HEK293 (cell line): Measurements from ENCODE around the gene PYGM.

Experiments used
- GLIS2 ChIP-seq: fragments of 450-650 bp; formaldehyde crosslinking; IDR thresholded peaks from 2 replicates; pipeline ENCODE4 v1.5.1; 2016; ENCODE audit warnings: missing biosample characterization, missing genetic modification characterization
- REPIN1 ChIP-seq: fragments of 450-650 bp; formaldehyde crosslinking; IDR thresholded peaks from 2 replicates; pipeline ENCODE4 v1.5.1; 2017; ENCODE audit warnings: missing biosample characterization, missing genetic modification characterization, low read depth
- REST ChIP-seq: fragments of 450-650 bp; formaldehyde crosslinking; IDR thresholded peaks from 2 replicates; pipeline ENCODE4 v1.5.1; 2016; ENCODE audit warnings: missing biosample characterization, missing genetic modification characterization
- SALL2 ChIP-seq: fragments of 450-650 bp; formaldehyde crosslinking; IDR thresholded peaks from 2 replicates; pipeline ENCODE4 v1.5.0; 2017; ENCODE audit warnings: missing biosample characterization, mild to moderate bottlenecking, missing genetic modification characterization, borderline replicate concordance
- YY1 ChIP-seq: fragments of 450-650 bp; formaldehyde crosslinking; IDR thresholded peaks from 2 replicates; pipeline ENCODE4 v1.5.1; 2018; ENCODE audit warnings: missing biosample characterization, missing genetic modification characterization
- ZBTB1 ChIP-seq: fragments of 450-650 bp; formaldehyde crosslinking; IDR thresholded peaks from 2 replicates; pipeline ENCODE4 v1.5.1; 2016; ENCODE audit warnings: missing biosample characterization, missing genetic modification characterization
- ZBTB8A ChIP-seq: fragments of 450-650 bp; formaldehyde crosslinking; IDR thresholded peaks from 2 replicates; pipeline ENCODE4 v1.5.1; 2016; ENCODE audit warnings: missing biosample characterization, missing genetic modification characterization
- ZNF133 ChIP-seq: fragments of 450-650 bp; formaldehyde crosslinking; IDR thresholded peaks from 2 replicates; pipeline ENCODE4 v1.5.1; 2016; ENCODE audit warnings: missing biosample characterization, missing genetic modification characterization
- ZNF214 ChIP-seq: fragments of 450-650 bp; formaldehyde crosslinking; IDR thresholded peaks from 2 replicates; pipeline ENCODE4 v1.5.1; 2017; ENCODE audit warnings: missing biosample characterization, mild to moderate bottlenecking, missing genetic modification characterization, borderline replicate concordance
- ZNF311 ChIP-seq: fragments of 450-650 bp; formaldehyde crosslinking; IDR thresholded peaks from 2 replicates; pipeline ENCODE4 v1.5.1; 2017; ENCODE audit warnings: missing biosample characterization, missing genetic modification characterization, borderline replicate concordance
- ZNF350 ChIP-seq: fragments of 450-650 bp; formaldehyde crosslinking; IDR thresholded peaks from 2 replicates; pipeline ENCODE4 v1.5.0; 2017; ENCODE audit warnings: missing biosample characterization, mild to moderate bottlenecking, missing genetic modification characterization
- ZNF473 ChIP-seq: fragments of 450-650 bp; formaldehyde crosslinking; IDR thresholded peaks from 2 replicates; pipeline ENCODE4 v1.5.1; 2017; ENCODE audit warnings: missing biosample characterization, missing genetic modification characterization
- ZNF747 ChIP-seq: fragments of 450-650 bp; formaldehyde crosslinking; IDR thresholded peaks from 2 replicates; pipeline ENCODE4 v1.5.1; 2016; ENCODE audit warnings: missing biosample characterization, missing genetic modification characterization
- TF ChIP-seq, protein P1 (sequence below): fragments of 450-650 bp; formaldehyde crosslinking; IDR thresholded peaks from 2 replicates; pipeline ENCODE4 v1.5.1; 2016; ENCODE audit warnings: missing biosample characterization, missing genetic modification characterization

GRCh38 chr11:64735725-64736259, 24.0 kb downstream of the PYGM start:
- TF ChIP-seq ZNF473 (no peak), ZNF747 (tag by site-specific recombination) (no peak), REST (no peak), YY1 (tag by site-specific recombination) (no peak), ZNF214 (tag by site-specific recombination) (no peak), ZBTB1 (tag by site-specific recombination) (no peak), SALL2 (tag by site-specific recombination) (no peak), REPIN1 (no peak), ZNF133 (tag by site-specific recombination) (no peak), ZNF350 (tag by site-specific recombination) (no peak), ZNF311 (no peak), ZBTB8A (tag by site-specific recombination) (no peak), GLIS2 (tag by site-specific recombination) (no peak)
- TF ChIP-seq, protein P1, sequence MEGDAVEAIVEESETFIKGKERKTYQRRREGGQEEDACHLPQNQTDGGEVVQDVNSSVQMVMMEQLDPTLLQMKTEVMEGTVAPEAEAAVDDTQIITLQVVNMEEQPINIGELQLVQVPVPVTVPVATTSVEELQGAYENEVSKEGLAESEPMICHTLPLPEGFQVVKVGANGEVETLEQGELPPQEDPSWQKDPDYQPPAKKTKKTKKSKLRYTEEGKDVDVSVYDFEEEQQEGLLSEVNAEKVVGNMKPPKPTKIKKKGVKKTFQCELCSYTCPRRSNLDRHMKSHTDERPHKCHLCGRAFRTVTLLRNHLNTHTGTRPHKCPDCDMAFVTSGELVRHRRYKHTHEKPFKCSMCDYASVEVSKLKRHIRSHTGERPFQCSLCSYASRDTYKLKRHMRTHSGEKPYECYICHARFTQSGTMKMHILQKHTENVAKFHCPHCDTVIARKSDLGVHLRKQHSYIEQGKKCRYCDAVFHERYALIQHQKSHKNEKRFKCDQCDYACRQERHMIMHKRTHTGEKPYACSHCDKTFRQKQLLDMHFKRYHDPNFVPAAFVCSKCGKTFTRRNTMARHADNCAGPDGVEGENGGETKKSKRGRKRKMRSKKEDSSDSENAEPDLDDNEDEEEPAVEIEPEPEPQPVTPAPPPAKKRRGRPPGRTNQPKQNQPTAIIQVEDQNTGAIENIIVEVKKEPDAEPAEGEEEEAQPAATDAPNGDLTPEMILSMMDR (tag by site-specific recombination): no peak
